K562 (cell line): Measurements from ENCODE around the gene CHCHD5. TPM values are rescaled to one million over a fixed set of nuclear protein-coding genes. Genes with fewer than 3 reads are reported as not detected.
A peak's percentile ranks its signal among the peaks of the same experiment; 100 is the strongest.

Experiments
- ATF3 ChIP-seq, 2 experiments: fragments of 450-650 bp in 1 of 2; sonication (generic) in 1 of 2; formaldehyde crosslinking in 1 of 2; IDR thresholded peaks in 1 of 2; conservative IDR thresholded peaks in 1 of 2; 2 replicates each; pipeline versions ENCODE4 v1.6.1 to v1.8.1; 2016 to 2023; ENCODE audit warnings: mild to moderate bottlenecking in 2 of 2, moderate library complexity in 2 of 2, inconsistent platforms in 1 of 2, missing genetic modification reagents in 1 of 2
- CHAMP1 ChIP-seq: fragments of 450-650 bp; IDR thresholded peaks from 2 replicates; pipeline ENCODE4 v1.6.1; 2016; ENCODE audit warnings: mild to moderate bottlenecking
- DEAF1 ChIP-seq: fragments of 450-650 bp; formaldehyde crosslinking; IDR thresholded peaks from 2 replicates; pipeline ENCODE4 v1.4.0; 2020; ENCODE audit warnings: mild to moderate bottlenecking, moderate library complexity
- E2F3 ChIP-seq: fragments of 250-450 bp; sonication (Bioruptor Pico); IDR thresholded peaks from 2 replicates; pipeline ENCODE4 v1.4.0; 2020; ENCODE audit warnings: mild to moderate bottlenecking
- FOSL1 ChIP-seq: fragments of 200-800 bp; sonication (Bioruptor generic); conservative IDR thresholded peaks from 2 replicates; pipeline ENCODE4 v1.6.1; 2016; ENCODE audit warnings: missing genetic modification characterization, missing compliant biosample characterization
- KDM2B ChIP-seq: fragments of 250-450 bp; sonication (Bioruptor Pico); IDR thresholded peaks from 2 replicates; pipeline ENCODE4 v1.8.0; 2021; ENCODE audit warnings: mild to moderate bottlenecking, moderate library complexity
- MTA3 ChIP-seq: fragments of 450-650 bp; formaldehyde crosslinking; IDR thresholded peaks from 2 replicates; pipeline ENCODE4 v1.6.1; 2017; ENCODE audit warnings: mild to moderate bottlenecking, borderline replicate concordance
- TFAP4 ChIP-seq: sonication (generic); formaldehyde crosslinking; IDR thresholded peaks from 2 replicates; pipeline ENCODE4 v1.8.0; 2022; ENCODE audit warnings: missing genetic modification reagents, mild to moderate bottlenecking, moderate library complexity, borderline replicate concordance
- ZNF695 ChIP-seq: fragments of 450-650 bp; formaldehyde crosslinking; IDR thresholded peaks from 2 replicates; pipeline ENCODE4 v1.4.0; 2020; ENCODE audit warnings: mild to moderate bottlenecking, moderate library complexity
- polyA plus RNA-seq, 8 experiments: library from polyadenylated mRNA; depleted of rRNA in 4 of 8; stranded (reverse) in 5 of 8; unstranded in 3 of 8; fragments of >200 nt; fragmentation: Nextera tagmentation in 2 of 8; fragmentation: Illumina TruSeq in 1 of 8; extraction: Ambion mirVana in 2 of 8; extraction: Trizol in 1 of 8; gene quantifications; 2 replicates each; pipeline versions ENCODE4 v1.2.1 to v1.2.3, GENCODE V29; 2011 to 2014; ENCODE audit warnings: inconsistent platforms in 1 of 8, missing spikeins in 1 of 8
- total RNA-seq, 7 experiments: library from RNA; depleted of rRNA in 6 of 7; stranded (reverse); fragments of >200 nt in 6 of 7; fragmentation: Illumina TruSeq in 2 of 7; extraction: Trizol in 2 of 7; gene quantifications; 2 replicates each; pipeline versions ENCODE4 v1.2.1 to v1.2.3, GENCODE V29; 2011 to 2021; ENCODE audit warnings: low replicate concordance in 1 of 7

The CHCHD5 gene
- total and polyA plus RNA-seq, 9 of the 15 experiments (the other 6 are each of a cell fraction or from before 2014, with no cell fraction given), result 7.4 to 79.3 (median 33.4) TPM

- TF ChIP-seq TFAP4 (CRISPR knock-in tag), result peak; percentile 67
- no peak for TF ChIP-seq E2F3 (CRISPR knock-in tag)
- no peak for TF ChIP-seq DEAF1
- TF ChIP-seq KDM2B (CRISPR knock-in tag), result no peak
- TF ChIP-seq ATF3 (IDR thresholded peaks at IDR 0.05), result peak; percentile 82
- no peak for TF ChIP-seq ATF3 (CRISPR knock-in tag; conservative IDR thresholded peaks at IDR 0.05)
- no peak for TF ChIP-seq MTA3
- no peak for TF ChIP-seq ZNF695 (CRISPR knock-in tag)
- no peak for TF ChIP-seq CHAMP1
- TF ChIP-seq FOSL1, result peak; percentile 86
These were observed 39.7 kb downstream of the CHCHD5 start (continued) for GRCh38 chr2:112623913-112624777.
